Forelimb muscle (tissue), 1 donor: ENCODE data around the gene ORC2. TPM values are rescaled to one million over a fixed set of nuclear protein-coding genes. Genes with fewer than 3 reads are reported as not detected.
A peak's percentile ranks its signal among the peaks of the same experiment; 100 is the strongest.
"Not testable (repeated sequence)": the region's sequence is repeated elsewhere in the genome, so short reads cannot be mapped to it uniquely, and the experiment has no call there.

Experiments used
- DNase-seq: peaks from one replicate; pipeline ENCODE4 v3.0.0-alpha.2; 2013; ENCODE audit warnings: low read depth
- polyA plus RNA-seq: library from polyadenylated mRNA; unstranded; fragments of 120-200 nt; gene quantifications from one replicate; pipeline ENCODE4 v1.2.1, GENCODE V29; 2013; ENCODE audit not compliant: insufficient read length

The ORC2 gene
- 16.1 TPM for polyA plus RNA-seq

DNA sequence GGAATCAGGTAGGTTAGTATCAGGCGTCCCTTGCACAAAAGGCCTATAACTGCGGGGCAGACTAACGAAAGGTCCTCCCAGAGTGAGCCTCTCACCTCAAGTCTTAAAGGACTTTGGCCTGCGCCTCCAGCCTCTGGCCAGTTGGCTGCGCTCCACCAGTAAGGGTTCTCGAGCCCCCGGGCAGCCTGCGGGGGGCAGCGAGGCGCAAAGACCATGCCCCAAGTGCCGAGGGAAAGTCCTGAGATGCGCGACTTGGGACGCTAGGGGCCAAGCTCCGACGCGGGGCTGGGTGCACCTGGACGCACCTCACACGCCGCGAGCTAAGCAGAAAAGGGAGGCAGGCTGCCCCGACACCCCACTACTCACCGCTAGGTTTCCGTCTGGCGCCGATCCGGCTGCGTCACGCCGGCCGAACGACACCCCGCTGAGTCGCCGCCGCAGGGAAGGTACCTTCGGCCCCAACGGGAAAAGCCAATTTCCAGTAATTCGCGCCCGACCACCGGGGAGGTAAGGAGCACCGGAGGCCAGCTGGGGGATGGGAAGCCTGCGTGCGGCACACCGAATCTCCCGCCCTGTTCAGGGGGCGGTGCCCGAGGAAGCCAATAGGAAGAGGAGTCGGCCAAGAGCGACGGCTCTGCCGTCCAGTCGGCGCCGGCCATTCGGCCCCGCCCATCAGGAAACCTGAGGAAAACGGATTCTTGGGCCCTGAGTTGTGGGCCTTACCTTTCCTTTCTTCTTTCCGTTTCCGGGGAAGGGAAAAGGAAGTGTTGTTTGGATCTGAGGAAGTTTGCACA lies at the start of gene ORC2:
ORC2 (minus strand) TSS at position 537 of the 794 bp plus-strand sequence. CDS start 5,537 bp downstream, outside the sequence.
- peak; percentile 92 for DNase-seq

DNA sequence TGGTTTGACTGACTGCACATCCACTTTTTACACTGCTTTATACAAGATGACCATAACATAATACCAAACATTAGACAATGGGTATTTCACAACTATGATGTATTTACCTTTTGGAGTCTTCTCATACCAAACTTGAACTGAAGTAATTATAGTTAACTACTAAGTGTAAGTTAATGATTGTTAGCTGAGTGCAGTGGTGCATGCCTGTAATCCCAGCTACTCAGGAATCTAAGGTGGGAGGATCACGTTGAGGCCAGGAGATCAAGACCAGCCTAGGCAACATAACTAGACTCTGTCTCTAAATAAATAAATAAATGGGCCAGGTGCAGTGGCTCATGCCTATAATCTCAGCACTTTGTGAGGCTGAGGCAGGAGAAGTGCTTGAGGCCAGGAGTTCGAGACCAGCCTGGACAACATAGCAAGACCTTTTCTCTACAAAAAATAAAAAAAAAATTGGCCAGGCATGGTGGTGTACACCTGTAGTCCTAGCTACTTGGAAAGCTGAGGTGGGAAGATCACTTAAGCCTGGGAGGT lies 44.9 kb upstream of the ORC2 start:
- no peak for DNase-seq

DNA sequence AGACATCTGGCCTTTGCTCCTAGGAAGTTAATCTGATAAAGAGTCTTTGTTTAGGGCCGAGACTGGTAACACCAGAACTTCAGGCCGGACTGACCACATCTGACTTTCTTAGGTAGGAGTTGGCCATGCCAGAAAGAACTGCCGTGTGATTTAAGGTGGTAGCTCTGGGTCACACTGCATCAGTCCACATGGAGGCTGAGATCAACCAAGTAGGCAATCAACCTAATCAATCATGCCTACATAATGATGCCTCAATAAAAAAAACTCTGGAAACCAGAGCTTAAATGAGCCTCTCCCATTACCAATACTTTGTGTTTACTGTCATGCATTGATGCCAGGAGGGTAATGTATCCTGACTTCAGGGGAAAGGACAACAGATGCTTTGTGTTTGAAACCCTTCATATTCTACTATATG lies 44.1 kb upstream of the ORC2 start:
- DNase-seq: no peak

DNA sequence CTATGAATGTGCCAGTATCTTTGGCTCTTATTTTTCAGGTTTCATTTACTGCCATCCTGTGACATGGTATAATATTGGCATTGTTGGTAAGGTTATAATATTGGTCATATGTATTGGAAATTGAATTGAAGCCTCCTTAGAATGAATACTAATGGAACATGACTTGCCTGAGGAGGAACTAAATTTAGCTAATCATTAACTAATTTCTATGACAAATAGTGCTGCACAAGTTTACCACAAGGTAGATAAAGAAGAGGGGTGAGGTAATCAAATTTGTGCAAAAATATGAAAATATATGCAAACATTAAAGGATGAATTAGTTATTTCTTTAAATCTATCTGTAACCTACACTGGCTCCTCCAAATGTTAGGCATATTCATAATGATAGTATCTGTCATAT lies 43.2 kb upstream of the ORC2 start:
- DNase-seq: no peak

DNA sequence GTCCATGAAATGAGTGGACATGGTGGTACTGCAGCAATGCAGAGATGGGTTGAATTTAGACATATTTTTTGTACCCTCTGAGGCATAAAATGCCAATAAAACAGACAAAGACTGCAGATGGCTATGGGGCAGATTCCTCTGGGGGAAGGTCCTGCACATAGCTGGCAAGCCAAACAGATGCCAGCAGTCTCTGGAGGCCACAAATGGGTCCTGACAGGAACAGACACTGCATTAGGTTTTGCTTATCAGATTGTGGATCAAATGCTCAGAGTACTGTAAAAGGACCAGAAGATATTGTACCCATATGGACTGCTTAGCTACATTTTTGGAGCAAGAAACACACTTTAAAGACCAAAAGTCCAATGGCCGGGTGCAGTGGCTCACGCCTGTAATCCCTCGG lies 40.9 kb upstream of the ORC2 start:
- DNase-seq: no peak

DNA sequence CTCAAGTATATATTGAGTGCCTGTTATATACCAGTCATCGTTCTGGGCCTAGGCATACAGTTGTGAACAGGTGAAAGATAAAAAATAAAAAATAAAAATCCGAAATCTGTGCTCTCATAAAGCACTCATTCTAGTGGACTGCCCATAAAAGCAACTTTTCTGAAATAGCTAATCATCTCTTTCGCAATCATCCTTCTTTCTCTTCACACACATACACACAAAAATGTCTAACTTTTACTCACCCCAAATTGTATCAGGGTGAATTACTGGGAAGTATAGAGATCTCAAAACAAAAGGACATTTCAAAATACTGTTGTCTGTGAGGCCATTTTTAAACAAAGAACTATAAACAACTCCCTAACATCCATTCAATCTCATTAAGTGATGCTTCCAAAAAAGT lies 29.6 kb upstream of the ORC2 start:
- no peak for DNase-seq

DNA sequence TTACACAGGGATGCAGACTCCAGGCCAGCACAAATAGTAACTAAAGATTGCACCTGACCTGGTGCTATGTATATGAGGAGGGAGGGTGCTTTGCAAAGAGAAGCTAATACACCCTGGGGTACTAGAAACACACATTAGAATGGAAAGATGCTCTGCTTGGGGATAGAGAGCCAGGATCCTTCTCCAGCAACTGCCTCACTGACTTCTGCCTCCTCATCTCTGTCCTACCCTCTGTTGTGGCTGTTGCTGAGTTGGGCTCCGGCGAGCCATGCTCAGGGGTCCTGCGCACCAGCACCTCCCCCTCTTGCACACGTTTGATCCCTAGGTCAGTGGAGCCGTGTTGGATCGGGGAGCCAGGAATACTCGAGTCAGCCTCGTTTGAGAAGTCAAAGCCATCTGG lies 23.7 kb upstream of the ORC2 start:
- DNase-seq: no peak

DNA sequence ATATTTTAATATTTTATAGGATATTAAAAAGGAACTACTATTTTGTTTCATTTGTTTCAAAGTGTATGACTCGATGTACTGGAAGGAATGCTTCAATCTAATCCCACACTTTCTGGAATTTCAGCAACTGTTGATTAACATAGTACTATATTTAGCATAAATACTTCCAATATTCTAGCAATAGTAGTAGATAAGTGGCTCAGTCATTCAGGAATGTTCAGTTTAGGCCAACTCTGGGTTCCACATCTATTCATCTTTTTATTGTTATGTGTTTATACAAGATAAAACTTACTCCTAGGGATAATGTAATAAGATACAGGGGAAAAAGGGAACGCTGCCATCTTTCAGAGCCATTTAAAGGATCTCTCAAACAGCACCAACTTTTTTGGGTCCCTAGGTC lies 22.3 kb upstream of the ORC2 start:
- DNase-seq: no peak

DNA sequence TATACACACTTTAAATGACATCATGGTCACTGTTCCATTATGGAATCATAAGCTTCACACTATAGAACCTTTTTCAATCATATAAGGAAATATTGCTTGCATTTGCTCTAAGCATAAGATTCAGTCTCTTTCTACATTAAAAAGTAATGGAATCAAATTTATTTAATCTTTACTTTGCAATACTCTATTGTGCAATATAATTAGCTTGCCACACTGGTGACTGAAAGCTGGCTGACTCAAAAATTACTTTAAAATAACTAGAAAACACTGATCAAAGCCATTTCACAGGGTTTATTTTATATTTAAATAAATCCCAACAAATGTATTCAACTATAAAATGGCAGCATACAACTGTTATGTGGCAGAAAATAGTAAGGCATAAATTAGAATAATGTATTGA lies 13.2 kb upstream of the ORC2 start:
- no peak for DNase-seq

DNA sequence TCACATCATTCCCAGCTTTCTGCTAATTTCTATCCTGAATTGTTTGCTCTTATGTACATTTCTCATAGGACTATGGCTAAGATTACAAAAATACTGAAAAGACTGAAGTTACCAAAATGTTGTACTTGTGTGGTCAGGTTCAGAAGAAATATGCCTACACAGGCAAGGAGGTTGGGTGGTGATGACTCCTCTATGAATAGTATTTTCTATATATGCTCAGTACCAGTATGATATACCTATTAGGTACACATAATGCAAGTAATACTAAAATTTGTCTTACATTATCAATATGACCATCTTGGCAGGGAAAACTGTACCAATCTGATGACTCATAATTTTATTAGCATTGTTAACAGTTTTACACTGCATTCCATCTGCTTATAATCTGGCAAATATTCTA lies 12.2 kb upstream of the ORC2 start:
- no peak for DNase-seq

DNA sequence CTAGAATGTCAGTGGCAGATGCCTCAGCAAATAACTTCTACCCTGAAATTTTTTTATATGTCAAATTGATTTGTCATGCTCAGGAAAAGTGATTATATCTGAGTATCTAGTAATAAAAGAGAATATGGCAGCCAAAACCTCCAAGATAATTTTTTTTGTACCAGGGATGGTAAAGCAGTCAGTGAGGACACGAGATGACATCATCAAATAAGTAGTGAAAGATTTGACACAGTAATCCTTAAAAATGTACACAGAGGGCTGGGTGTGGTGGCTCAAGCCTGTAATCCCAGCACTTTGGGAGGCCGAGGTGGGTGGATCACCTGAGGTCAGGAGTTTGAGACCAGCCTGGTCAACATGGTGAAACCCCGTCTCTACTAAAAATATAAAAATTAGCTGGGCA lies 6.6 kb upstream of the ORC2 start:
- DNase-seq: not testable (repeated sequence)

DNA sequence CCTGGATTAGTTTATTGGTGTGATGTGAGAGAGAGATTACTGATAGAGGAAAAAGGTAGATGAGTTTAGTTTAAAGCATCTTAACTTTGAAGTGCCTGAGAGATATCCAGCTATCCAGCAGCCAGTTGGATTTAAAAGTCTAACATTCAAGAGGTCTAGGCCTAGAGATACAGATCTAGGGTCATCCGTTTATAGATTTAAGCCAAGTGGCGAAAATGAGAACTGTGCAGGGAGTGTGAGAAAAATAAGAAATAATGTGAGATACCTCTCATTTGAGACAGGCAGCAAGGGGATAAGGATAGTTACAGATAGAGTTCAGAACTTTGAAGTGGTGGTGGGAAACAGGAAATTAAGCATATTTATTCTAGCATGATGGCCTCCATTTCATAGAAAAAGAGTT lies 5.3 kb upstream of the ORC2 start:
- DNase-seq: no peak

DNA sequence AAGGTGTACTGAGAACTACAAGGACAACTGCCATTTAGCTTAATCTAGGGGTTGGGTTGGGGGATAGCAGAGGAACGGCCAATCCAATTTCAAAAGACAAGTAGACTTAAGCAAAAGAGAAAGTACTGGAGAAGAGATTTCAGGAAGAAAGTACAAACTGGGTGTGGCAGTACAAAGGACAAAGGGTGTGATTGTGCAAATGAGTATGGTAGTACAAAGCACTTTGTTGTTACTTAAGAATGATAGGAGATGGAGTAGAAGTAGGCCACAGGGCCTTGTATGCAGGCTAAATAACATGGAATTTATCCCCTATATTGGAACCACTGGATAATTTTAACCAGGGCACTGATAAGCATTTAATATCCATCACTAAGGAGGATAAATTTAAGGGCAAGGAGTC lies 4.7 kb upstream of the ORC2 start:
- no peak for DNase-seq

DNA sequence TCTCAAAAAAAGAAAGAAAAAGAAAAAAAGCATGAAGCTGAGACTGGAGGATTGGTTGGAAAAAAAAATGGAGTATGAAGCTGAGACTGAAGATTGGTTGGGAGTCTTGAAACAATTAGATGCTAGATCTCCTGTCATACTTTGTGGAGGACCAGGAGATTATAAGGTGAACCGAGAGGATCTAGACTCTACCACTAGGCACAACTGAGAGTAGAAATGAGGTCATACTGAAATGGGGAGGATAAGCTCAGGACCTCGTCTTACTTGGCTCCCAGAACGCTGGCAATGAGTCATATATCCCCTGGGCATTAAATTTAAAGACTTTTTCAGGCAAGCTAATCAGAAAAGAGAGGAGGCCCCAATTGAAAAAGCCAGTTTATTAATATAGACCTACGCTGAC lies 3.3 kb upstream of the ORC2 start:
- no peak for DNase-seq

DNA sequence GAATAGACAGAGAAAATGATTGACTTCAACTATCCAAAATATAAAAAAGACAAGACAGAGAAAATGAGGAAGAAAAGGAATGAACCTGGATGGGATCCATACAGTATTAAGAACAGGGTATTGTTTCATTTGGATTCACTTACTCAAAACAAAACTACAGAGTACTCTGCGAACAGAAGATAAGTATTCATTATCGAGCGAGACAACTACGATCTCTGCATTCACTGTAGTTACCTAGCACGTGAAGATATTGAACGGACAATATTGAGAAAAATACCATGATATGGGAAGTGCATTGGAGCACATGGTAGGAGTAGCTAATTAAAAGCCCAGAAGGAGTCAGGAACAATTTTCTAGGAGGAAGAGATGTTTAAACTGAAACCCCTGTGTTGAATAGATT lies 1.0 kb upstream of the ORC2 start:
- DNase-seq: no peak

DNA sequence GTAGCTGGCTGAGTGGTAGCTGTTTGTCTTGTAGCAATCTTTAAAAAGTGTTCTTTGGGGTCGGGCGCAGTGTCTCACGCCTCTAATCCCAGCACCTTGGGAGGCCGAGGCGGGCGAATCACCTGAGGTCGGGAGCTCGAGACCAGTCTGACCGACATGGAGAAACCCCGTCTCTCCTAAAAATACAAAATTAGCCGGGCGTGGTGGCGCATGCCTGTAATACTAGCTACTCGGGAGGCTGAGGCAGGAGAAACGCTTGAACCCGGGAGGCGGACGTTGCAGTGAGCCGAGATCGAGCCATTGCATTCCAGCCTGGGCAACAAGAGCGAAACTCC lies 425 bp upstream of the ORC2 start:
- not testable (repeated sequence) for DNase-seq

DNA sequence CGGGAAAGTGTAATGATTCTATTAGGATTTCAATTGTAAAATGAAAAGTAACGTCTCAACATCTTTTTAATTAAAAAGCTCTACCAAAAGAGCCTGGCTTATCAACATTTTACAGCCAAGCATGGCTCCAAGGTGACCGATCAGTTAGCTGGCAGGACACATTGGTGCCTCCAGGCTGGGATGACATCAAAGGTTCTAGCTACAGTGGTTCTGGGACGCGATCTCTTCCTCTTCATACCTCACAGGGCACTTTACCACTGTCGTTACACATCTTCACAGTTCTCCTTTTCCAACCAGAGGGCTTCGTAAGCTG lies 693 bp downstream of the ORC2 start:
- DNase-seq: no peak

DNA sequence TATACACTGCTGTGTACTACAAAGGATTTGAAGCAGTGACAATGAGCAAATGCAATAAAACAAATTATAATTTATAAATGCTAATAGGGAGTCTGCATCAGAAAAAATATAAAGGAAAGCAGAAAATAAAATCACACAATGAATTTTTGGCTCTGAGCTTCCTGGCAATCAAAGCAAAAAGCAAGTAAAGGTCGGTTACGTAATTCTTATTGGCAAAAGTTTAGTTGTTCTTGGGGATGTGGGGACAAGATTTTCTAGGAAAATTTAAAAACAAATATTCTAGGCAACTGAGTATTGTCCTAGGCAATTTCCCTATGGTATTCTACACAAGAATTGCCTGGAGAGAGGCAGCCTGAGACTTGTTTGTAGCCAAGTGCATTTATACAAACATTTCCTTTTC lies 1.8 kb downstream of the ORC2 start:
- no peak for DNase-seq

DNA sequence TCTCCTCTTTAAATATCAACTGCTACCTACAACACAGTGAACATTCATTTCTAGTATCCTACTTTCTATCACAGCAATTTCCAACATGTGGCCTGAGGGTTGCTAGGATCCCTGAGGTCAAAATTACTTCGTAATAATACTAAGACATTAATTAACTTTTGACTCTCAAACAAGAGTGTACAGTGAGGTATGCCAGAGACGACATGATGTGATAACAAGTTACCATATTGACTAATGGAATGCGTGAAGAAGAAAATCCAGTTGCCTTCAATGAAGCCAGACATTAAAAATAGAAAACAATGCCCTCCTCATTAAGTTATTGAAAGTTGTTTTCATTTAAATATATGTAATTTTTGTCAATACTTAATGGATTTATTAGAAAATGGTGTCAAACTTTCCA lies 13.1 kb downstream of the ORC2 start:
- no peak for DNase-seq

DNA sequence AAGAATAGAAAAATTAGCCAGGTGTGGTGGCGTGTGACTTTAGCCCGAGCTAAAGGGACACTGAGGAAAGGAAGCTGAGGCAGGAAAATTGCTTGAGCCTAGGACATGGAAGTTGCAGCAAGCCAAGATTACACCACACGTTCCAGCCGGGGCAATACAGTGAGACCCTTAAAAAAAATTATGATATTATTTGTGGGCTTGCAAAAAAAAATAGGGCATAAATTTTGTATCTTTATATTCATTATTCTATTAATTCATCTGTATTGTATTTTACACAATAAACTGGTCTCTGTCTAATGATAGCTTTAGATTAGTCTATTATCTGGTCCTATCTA lies 18.1 kb downstream of the ORC2 start:
- DNase-seq: no peak

DNA sequence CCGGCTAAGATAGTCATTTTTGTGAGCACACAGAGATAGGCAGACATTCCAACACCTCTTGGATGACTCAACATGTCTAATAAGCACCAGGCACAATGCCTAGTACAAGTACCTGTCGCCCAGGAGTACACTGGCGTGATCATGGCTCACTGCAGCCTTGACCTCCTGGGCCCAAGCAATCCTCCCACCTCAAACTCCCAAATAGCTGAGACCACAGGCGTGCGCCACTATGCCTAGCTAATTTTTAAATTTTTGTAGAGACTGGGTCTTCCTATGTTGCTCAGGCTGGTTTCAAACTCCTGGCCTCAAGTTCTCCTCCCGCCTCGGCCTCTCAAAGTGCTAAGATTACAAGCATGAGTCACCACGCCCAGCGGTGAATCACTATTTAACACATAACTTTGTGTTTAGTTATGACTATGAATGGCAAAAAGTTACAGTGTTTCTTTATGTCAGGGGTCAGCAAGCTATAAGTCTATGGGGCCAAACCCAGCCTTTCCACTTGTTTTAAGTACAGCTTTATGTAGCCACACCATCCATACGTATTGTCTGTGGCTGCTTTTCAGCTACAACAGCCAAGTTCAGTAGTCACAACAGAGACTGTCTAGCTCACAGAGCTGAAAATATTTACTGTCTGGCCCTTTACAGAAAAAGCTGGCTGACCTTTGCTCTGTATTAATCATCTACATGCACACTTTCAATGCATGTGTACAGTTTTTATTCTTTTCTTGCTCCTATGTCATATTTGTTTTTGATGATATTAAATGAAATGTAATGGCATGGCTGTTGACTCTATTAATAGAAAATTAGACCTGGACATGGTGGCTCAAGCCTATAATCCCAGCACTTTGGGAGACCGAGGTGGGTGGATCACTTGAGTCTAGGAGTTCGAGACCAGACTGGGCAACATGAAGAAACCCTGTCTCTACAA lies 18.7 kb downstream of the ORC2 start:
- no peak for DNase-seq

DNA sequence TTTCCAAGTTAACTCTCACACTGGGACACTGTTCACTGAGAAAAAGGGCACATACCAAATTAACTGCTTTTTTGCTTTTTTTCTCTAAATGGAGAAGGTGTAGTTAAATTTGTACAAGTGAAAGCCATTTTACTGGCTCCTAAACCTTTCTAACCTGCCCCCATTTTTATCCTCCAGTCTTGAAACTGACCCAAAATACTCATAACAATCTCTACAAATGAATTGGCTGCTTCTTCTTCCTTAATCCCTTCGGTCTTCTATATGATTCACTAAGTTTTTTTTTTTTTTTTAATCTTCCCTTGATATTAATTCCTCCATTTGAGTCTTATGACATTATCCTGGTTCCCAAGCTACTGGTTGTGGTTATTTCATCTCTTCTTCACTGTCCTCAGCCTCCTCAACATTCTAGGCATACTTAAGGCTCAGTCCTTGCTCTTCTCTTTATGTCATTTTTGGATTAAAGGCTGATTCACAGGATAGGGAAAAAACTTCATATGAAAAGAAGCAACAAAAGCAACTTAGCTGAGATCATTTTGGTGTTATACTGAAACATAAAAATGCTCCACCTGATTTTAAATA lies 19.8 kb downstream of the ORC2 start:
- DNase-seq: no peak

DNA sequence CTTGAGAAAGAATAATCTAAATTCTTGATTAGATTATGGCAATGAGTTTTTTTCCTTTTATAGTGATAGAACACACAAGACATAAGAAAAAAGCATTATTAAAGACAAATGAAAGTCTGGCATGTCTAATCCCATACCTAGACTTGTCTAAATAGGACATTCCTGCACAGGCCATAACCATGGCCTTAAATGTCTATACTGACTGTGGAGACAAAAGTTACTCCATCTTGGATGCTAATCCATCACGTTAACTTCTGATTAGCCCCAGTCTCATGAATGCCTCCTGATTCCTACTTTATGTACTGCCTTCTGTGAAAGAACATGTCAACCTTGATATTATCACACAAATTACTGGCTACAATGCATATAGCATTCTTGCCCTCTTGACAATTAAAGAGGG lies 23.6 kb downstream of the ORC2 start:
- no peak for DNase-seq
